T47D (cell line): Measurements from ENCODE around the gene PHPT1.
A peak's percentile ranks its signal among the peaks of the same experiment; 100 is the strongest.
"Not testable (repeated sequence)": the region's sequence is repeated elsewhere in the genome, so short reads cannot be mapped to it uniquely, and the experiment has no call there.

Source experiments
- DNase-seq, 2 experiments: peaks; one replicate each; pipeline versions ENCODE4 v3.0.0 to v3.0.0-alpha.2; 2011 to 2012; ENCODE audit warnings: low read depth in 1 of 2, low spot score in 1 of 2
- JUND ChIP-seq: IDR thresholded peaks from 2 replicates; pipeline ENCODE4 v1.6.1; 2012; ENCODE audit warnings: low read depth
- in situ Hi-C: cut with HindIII; loops from 2 replicates; pipeline ENCODE4 v1.10.0; 2016; ENCODE audit warnings: low sequenced_read_pairs, low pct_unique_long_range_greater_than_20kb

Gene PHPT1

DNA sequence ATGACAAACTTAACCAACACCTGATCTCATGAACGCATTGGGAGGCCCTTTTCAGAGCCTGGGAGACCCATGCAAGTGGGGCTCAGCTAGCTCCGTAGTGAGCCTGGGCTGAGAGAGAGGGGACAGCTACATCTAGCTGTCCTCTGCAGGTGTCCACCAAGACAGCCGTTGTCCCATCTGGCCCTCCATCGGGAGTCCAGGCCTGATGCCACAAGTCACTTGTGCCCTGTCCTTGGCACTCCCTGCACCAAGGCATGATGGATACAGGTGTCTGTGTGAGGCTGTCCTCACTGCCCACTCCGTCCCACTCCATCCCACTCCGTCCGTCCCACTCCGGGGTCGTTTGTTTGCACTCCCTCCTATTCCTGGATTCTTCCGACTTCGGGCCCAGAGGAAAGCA lies 19.4 kb downstream of the PHPT1 start:
- TF ChIP-seq JUND = no peak
- DNase-seq = no peak
- in situ Hi-C loops = no loop called here

DNA sequence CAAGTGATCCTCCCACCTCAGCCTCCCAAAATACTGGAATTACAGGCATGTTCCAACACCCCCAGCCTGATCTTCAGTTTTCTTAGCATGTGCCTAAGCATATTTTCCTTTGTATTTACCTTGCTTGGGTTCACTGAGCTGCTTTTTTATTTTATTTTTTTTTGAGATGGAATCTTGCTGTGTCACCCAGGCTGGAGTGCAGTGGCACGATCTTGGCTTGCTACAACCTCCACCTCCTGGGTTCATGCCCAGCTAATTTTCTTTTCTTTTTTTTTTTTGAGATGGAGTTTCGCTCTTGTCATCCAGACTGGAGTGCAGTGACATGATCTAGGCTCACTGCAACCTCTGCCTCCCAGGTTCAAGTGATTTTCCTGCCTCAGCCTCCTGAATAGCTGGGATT lies 20.4 kb downstream of the PHPT1 start:
- DNase-seq, in situ Hi-C loops: not testable (repeated sequence)

DNA sequence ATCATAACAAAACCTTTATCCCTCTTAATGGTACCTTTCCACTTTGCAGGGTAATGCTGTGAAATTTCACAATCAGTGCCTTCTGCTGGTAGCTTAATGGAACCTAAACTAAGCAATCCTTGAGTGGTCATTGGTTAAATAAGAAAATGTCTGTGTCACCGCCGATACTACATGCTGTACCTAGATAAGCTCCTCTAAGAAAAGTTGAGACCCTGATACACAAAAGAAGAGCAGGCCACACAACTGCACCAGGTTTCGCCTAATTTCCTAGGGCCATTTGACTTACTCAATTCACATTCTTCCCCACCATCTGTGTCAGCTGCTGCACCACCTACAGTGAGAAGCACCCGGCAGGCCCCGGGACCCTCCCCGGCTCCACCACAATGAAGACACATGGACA lies 25.9 kb downstream of the PHPT1 start:
- in situ Hi-C loops = no loop called here
- no peak for TF ChIP-seq JUND
- no peak for DNase-seq

GRCh38 chr9:136876476-136876875 lies 27.3 kb downstream of the PHPT1 start:
- in situ Hi-C loops = no loop called here
- DNase-seq = no peak
- TF ChIP-seq JUND = no peak

- no peak for TF ChIP-seq JUND
- in situ Hi-C loops = loop anchor here (10.0 kb wide), 1 partner anchor 54 kb away; no protein-coding TSS in a partner anchor
- DNase-seq = peak in 1 of 2 experiments; percentile 34
These were observed 31.4 kb downstream of the PHPT1 start for GRCh38 chr9:136880651-136881050.

DNA sequence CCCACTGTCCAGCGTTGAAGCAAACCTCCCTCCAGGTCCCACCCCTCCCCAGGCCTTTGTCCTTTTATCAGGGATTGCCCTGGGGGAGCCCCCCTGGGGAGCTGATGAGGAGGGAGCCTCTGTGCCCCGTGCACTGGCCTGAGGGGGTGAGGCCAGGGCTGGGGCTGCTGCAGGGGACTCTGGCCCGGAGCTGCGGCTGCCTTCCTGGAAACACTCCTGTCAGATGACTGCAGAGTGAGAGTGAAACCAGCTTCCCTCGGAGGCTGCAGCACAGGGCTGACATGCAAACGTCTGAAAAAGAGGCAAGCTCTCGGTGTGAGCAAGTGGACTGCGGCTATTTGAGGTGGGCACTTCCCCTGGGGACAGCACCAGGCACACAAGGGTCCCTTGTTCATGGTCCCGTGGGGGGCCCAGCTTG lies 32.5 kb downstream of the PHPT1 start:
- TF ChIP-seq JUND = no peak
- peak in 1 of 2 experiments; percentile 54 for DNase-seq
- in situ Hi-C loops = loop anchor here (10.0 kb wide), 1 partner anchor 53 kb away; no protein-coding TSS in a partner anchor

DNA sequence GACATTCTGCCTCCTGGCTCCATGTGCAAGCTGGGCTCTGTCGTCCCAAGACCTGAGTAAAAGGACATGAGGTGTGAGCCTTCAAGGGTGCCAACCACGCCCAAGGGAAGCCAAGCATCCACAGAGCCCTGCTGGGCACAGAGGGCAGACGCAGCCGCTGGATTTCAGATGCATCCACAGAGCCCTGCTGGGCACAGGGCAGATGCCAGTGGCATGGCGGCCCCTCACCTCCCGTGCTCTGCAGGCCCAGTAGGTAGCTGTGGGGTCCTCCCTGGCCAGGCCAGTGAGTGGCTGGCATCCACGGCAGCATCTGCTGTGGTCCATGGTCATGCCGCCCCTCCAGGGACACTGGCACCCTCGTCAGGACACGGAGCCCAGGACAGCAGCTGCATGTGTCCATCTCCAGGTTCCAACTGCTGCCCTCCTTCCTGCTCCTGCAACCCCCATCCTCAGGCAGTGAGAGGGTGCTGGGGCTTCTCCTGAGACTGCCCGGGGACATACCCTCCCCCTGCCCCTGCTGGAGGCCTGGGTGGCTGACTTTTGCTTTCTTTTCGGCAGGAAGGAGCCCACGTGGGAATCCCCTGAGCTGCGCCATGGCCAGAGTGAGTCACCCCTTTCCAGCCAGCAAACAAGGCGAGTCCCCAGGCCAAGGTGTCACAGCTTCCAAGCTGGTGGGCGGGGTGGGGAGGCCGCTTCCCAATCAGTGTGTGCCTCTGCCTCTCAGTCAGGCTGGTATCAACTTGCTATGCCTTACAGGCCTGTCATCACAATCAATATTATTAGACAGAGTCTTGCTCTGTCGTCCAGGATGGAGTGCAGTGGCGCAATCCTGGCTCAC lies 33.1 kb downstream of the PHPT1 start:
- in situ Hi-C loops = loop anchor here (10.0 kb wide), 1 partner anchor 52 kb away; no protein-coding TSS in a partner anchor
- no peak for TF ChIP-seq JUND
- DNase-seq = no peak

DNA sequence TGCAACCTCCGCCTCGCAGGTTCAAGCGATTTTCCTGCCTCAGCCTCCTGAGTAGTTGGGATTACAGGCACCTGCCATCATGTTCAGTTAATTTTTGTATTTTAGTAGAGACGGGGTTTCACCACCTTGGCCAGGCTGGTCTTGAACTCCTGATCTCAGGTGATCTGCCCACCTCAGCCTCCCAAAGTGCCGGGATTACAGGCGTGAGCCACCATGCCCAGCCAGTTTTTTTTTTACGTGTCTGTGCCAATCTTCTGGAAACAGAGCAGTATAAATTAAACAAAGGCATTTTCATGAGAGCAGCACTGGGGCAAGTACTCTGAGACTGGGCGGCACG lies 33.7 kb downstream of the PHPT1 start:
- DNase-seq = not testable (repeated sequence)
- in situ Hi-C loops = loop anchor here (10.0 kb wide), 1 partner anchor 52 kb away; no protein-coding TSS in a partner anchor

GRCh38 chr9:136883670-136884069 lies 34.5 kb downstream of the PHPT1 start:
- DNase-seq = not testable (repeated sequence)
- in situ Hi-C loops = loop anchor here (10.0 kb wide), 1 partner anchor 51 kb away; no protein-coding TSS in a partner anchor

DNA sequence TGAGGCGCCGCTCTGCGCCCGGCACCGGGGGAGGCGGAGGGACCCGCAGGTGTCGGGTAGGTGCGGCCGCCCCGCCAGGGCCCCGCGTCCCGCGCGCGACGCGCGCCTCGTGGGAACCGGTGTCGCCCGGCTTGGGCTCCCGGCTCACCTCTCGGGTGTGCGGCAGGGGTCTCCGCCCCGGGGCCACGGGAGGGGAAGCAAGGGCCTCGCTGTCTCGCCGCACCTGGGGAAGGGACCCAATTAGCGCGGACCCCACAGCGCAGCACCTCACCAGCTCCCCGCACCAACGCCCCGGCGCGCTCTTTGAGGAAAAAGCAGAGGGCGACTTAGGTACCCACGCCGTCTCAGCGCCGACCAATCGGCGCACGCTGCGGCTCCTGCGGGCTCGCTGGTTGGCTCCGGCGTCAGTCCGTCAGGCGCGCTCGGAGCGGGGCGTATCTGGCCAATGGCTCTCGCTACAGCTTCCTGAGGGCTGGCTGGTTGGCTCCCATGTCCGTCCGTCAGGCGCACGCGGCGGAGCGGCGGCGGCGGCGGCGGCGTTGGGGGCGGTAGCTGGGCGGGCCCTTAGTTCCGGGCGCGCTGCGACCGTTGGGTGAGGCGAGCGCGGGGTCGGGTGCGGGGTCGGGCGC lies 36.9 kb downstream of the PHPT1 start, which contains the start of gene TRAF2:
TSS of gene TRAF2 (plus strand) at position 567 of the 629 bp plus-strand sequence. CDS start 12,225 bp downstream, outside the sequence.
- in situ Hi-C loops = loop anchor here (10.0 kb wide), 1 partner anchor 49 kb away; no protein-coding TSS in a partner anchor
- DNase-seq = peak; percentile 100
- no peak for TF ChIP-seq JUND

- no peak for DNase-seq
- in situ Hi-C loops = loop anchor here (10.0 kb wide), 1 partner anchor 48 kb away; no protein-coding TSS in a partner anchor
These were observed 37.7 kb downstream of the PHPT1 start for GRCh38 chr9:136886610-136887597.

DNA sequence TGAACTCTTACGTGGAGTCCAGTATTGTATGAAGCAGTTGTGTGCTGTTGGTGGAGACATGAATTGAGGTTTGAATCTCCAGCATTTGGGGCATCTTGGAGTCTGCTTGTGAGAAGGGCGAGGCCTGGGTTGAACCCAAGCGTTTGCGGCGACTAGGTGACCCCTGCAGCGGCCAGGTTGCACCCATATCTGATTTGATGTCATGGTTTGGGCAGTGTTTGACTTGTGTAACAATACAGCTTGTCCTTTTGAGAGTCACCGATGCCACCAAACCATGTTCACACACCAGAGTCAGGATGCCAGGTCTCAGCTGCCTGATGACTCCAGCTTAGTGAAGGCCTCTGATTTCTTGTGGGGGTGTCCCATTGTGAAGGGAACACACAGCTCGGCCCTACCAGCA lies 39.2 kb downstream of the PHPT1 start:
- no peak for TF ChIP-seq JUND
- no peak for DNase-seq
- in situ Hi-C loops = loop anchor here (10.0 kb wide), 1 partner anchor 46 kb away; no protein-coding TSS in a partner anchor

More at GRCh38 chr9:136886610-136887597, 37.7 kb downstream of the PHPT1 start:
- TF ChIP-seq JUND = no peak
